Endothelial cell of umbilical vein (primary cell): ENCODE data around the gene SLAMF8.

Experiments used
- JUN ChIP-seq: IDR thresholded peaks from 2 replicates; pipeline ENCODE4 v1.6.1; 2011; ENCODE audit warnings: borderline replicate concordance, low read depth; ENCODE audit not compliant: insufficient read length, insufficient read depth
- POLR2AphosphoS5 ChIP-seq: IDR thresholded peaks from 2 replicates; pipeline ENCODE4 v1.6.1; 2012; ENCODE audit warnings: low read depth, mild to moderate bottlenecking, control low read depth, low read length, moderate library complexity; ENCODE audit not compliant: insufficient read depth
- TF ChIP-seq, protein P1 (sequence below), 2 donors: IDR thresholded peaks; 1 replicate in 1 of 2; 2 replicates in 1 of 2; pipeline ENCODE4 v1.5.1; 2011; ENCODE audit warnings: low read length in 2 of 2, mild to moderate bottlenecking in 2 of 2, moderate library complexity in 2 of 2, control low read depth in 1 of 2, inconsistent platforms in 1 of 2, low read depth in 1 of 2; ENCODE audit not compliant: insufficient read depth in 1 of 2; ENCODE audit errors: extremely low read depth in 1 of 2

DNA sequence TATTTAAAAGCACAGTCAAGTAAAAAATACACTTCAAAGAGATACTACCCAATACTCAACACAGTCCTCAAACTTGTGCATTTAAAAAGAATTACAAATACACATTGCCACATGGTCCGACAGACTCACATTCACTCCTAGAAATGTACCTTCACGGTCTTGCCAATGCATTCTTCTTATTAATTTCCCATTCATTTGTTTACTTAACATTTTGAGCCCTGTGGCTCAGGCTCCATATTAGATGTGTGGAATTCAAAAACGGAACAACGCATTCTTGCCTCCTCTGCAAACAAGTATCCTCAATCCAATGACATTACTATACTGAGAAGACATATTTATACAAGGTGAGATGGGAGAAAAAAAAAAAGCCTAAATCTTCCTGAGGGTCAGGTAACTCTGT lies 48.4 kb upstream of the SLAMF8 start:
- TF ChIP-seq JUN, result no peak
- no peak for TF ChIP-seq POLR2AphosphoS5
- TF ChIP-seq, protein P1, sequence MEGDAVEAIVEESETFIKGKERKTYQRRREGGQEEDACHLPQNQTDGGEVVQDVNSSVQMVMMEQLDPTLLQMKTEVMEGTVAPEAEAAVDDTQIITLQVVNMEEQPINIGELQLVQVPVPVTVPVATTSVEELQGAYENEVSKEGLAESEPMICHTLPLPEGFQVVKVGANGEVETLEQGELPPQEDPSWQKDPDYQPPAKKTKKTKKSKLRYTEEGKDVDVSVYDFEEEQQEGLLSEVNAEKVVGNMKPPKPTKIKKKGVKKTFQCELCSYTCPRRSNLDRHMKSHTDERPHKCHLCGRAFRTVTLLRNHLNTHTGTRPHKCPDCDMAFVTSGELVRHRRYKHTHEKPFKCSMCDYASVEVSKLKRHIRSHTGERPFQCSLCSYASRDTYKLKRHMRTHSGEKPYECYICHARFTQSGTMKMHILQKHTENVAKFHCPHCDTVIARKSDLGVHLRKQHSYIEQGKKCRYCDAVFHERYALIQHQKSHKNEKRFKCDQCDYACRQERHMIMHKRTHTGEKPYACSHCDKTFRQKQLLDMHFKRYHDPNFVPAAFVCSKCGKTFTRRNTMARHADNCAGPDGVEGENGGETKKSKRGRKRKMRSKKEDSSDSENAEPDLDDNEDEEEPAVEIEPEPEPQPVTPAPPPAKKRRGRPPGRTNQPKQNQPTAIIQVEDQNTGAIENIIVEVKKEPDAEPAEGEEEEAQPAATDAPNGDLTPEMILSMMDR (IDR thresholded peaks at IDR 0.05; ENCODE audit: extremely low read depth in 1 of 2, insufficient read depth in 1 of 2, low read depth in 1 of 2, low read length in 2 of 2), result no peak
